Measurements from ENCODE around the gene HLA-B. TPM values are rescaled to one million over a fixed set of nuclear protein-coding genes. Genes with fewer than 3 reads are reported as not detected.

HLA-B gene
- total RNA-seq, 1 experiment from 2014 or later, result 55.4 TPM

- Histone ChIP-seq H3K36me3 (ENCODE audit: low read depth, low read length) (no peaks in the 10 kb centered on the region), H3K9ac (ENCODE audit: low read length) (no peak overlapping the region), H3F3A (ENCODE audit: low read length, unreplicated experiment) (no peaks in the 10 kb centered on the region), H3K27ac (ENCODE audit: low read length) (no peak overlapping the region), H3K4me3 (ENCODE audit: low read length) (no peak overlapping the region), H3K4me2 (ENCODE audit: low read length) (no peak overlapping the region), H3K79me2 (ENCODE audit: low read length) (no peaks in the 10 kb centered on the region), H2AFZ (ENCODE audit: low read length) (no peak overlapping the region), H3K9me3 (ENCODE audit: low read length) (no peaks in the 10 kb centered on the region), H3K4me1 (ENCODE audit: insufficient read depth, low read length) (no peaks in the 10 kb centered on the region), H3K27me3 (ENCODE audit: low read length) (peaks cover 13% of the 10 kb centered on the region; the same call in 1 of the 2 replicates), H3K9me2 (replicated peaks; ENCODE audit: low read length) (no peaks in the 10 kb centered on the region), H4K20me1 (ENCODE audit: low read length) (no peaks in the 10 kb centered on the region)
- POLR2A ChIA-PET (ENCODE audit: unreplicated experiment), result no interaction called here
- ATAC-seq (no peak), DNase-seq (no peak)
- BruUV-seq (replicated peaks), result no TSS peak
- CTCF ChIA-PET, result no interaction called here
- intact Hi-C loops (cut with micrococcal nuclease), result loop anchor here (5.0 kb wide), 1 partner anchor 87 kb away; the partner anchor contains the start of gene HLA-C
- TF ChIP-seq CTCF (conservative IDR thresholded peaks at IDR 0.05; ENCODE audit: low read depth, low read length) (no peak), EZH2 (IDR thresholded peaks at IDR 0.05; ENCODE audit: low read length, unreplicated experiment) (no peak), EZH2phosphoT487 (IDR thresholded peaks at IDR 0.05; ENCODE audit: borderline replicate concordance, low read length) (no peak)
Observed at GRCh38 chr6:31359581-31359980, 2.6 kb upstream of the HLA-B start.

GRCh38 chr6:31358302-31358701 is 1.3 kb upstream of the HLA-B start:
- CTCF ChIA-PET, result no interaction called here
- no TSS peak for BruUV-seq (replicated peaks)

More at GRCh38 chr6:31358302-31358701, 1.3 kb upstream of the HLA-B start:
- intact Hi-C loops (cut with micrococcal nuclease), result loop anchor here (5.0 kb wide), 1 partner anchor 86 kb away; the partner anchor contains the start of gene HLA-C
- peaks cover 13% of the 10 kb centered on the region; the same call in 1 of the 2 replicates for H3K27me3 ChIP-seq (ENCODE audit: low read length)
- no peaks in the 10 kb centered on the region for H3K4me1 ChIP-seq (ENCODE audit: insufficient read depth, low read length)
- H3K27ac ChIP-seq (ENCODE audit: low read length), result no peak overlapping the region
- H4K20me1 ChIP-seq (ENCODE audit: low read length), result no peaks in the 10 kb centered on the region
- no peak overlapping the region for H3K4me3 ChIP-seq (ENCODE audit: low read length)
- ATAC-seq (no peak), DNase-seq (no peak)
- no peaks in the 10 kb centered on the region for H3F3A ChIP-seq (ENCODE audit: low read length, unreplicated experiment)
- no peak overlapping the region for H2AFZ ChIP-seq (ENCODE audit: low read length)
- no peaks in the 10 kb centered on the region for H3K36me3 ChIP-seq (ENCODE audit: low read depth, low read length)
- POLR2A ChIA-PET (ENCODE audit: unreplicated experiment), result interaction anchor here (0.5 kb wide), 1 partner anchor 10 kb away, joined by 4 read pairs; no protein-coding TSS in a partner anchor
- H3K9ac ChIP-seq (ENCODE audit: low read length), result no peak overlapping the region
- TF ChIP-seq CTCF (conservative IDR thresholded peaks at IDR 0.05; ENCODE audit: low read depth, low read length) (no peak), EZH2 (IDR thresholded peaks at IDR 0.05; ENCODE audit: low read length, unreplicated experiment) (no peak)
- no peak overlapping the region for H3K4me2 ChIP-seq (ENCODE audit: low read length)
- no peaks in the 10 kb centered on the region for H3K79me2 ChIP-seq (ENCODE audit: low read length)
- no peaks in the 10 kb centered on the region for H3K9me3 ChIP-seq (ENCODE audit: low read length)
- no peaks in the 10 kb centered on the region for H3K9me2 ChIP-seq (replicated peaks; ENCODE audit: low read length)

All from PC-3 (cell line).